Endothelial cell (in vitro differentiated cells): Measurements from ENCODE around the gene NSUN6. TPM values are rescaled to one million over a fixed set of nuclear protein-coding genes. Genes with fewer than 3 reads are reported as not detected.

Experiments used
- DNase-seq: peaks from one replicate; pipeline ENCODE4 v3.0.0; 2021; ENCODE audit warnings: low spot score
- H3K27ac Mint-ChIP-seq: one replicate; pipeline ENCODE4 v1.8.0; 2021; ENCODE audit warnings: mixed read lengths, inconsistent platforms; ENCODE audit not compliant: unreplicated experiment
- H3K27me3 Mint-ChIP-seq: one replicate; pipeline ENCODE4 v1.8.0; 2021; ENCODE audit warnings: mild to moderate bottlenecking, moderate library complexity, mixed read lengths, inconsistent platforms; ENCODE audit not compliant: unreplicated experiment
- H3K36me3 Mint-ChIP-seq: one replicate; pipeline ENCODE4 v1.8.0; 2021; ENCODE audit warnings: mild to moderate bottlenecking, low read depth, mixed read lengths, inconsistent platforms; ENCODE audit not compliant: unreplicated experiment
- H3K4me1 Mint-ChIP-seq: one replicate; pipeline ENCODE4 v1.8.0; 2021; ENCODE audit warnings: mild to moderate bottlenecking, mixed read lengths, inconsistent platforms; ENCODE audit not compliant: unreplicated experiment
- H3K4me3 Mint-ChIP-seq: one replicate; pipeline ENCODE4 v1.8.0; 2021; ENCODE audit warnings: mild to moderate bottlenecking, mixed read lengths, inconsistent platforms; ENCODE audit not compliant: unreplicated experiment
- H3K9me3 Mint-ChIP-seq: one replicate; pipeline ENCODE4 v1.8.0; 2021; ENCODE audit warnings: mixed read lengths, inconsistent platforms; ENCODE audit not compliant: unreplicated experiment
- long read RNA-seq: library from polyadenylated mRNA; unstranded; transcript quantifications from one replicate; pipeline ENCODE4 v2.0.0, GENCODE V29; 2020; ENCODE audit not compliant: unreplicated experiment
- total RNA-seq: library from RNA; stranded (reverse); fragmentation: NEBNext Ultra II Directional; extraction: Animal tissue kit (Norgen Biotek cat#: 25700); gene quantifications from one replicate; pipeline ENCODE4 v1.2.1, GENCODE V29; 2021; ENCODE audit not compliant: unreplicated experiment
- TF ChIP-seq, protein P1 (sequence below): fragments of 200-600 bp; sonication (generic); IDR thresholded peaks from one replicate; pipeline ENCODE4 v1.5.0; 2021; ENCODE audit warnings: antibody characterized with exemption; ENCODE audit not compliant: unreplicated experiment

The NSUN6 gene
- total RNA-seq = 11.6 TPM
- long read RNA-seq, partial matches to known transcripts = 0 of 5 reads
- long read RNA-seq, other reads (novel, unspliced or antisense) = 3 of 5 reads

GRCh38 chr10:18651324-18652007 is at the start of gene NSUN6:
NSUN6 (minus strand) TSS chr10:18651587; CDS start chr10:18651203, 384 bp downstream.
- Mint-ChIP-seq H3K27me3 (no peaks in the 10 kb centered on the region), H3K36me3 (no peaks in the 10 kb centered on the region), H3K9me3 (no peaks in the 10 kb centered on the region), H3K4me3 (peak within 1 kb of the TSS; percentile 96), H3K4me1 (peaks cover 6% of the 10 kb centered on the region), H3K27ac (peak within 1 kb of the TSS; percentile 67)
- TF ChIP-seq, protein P1, sequence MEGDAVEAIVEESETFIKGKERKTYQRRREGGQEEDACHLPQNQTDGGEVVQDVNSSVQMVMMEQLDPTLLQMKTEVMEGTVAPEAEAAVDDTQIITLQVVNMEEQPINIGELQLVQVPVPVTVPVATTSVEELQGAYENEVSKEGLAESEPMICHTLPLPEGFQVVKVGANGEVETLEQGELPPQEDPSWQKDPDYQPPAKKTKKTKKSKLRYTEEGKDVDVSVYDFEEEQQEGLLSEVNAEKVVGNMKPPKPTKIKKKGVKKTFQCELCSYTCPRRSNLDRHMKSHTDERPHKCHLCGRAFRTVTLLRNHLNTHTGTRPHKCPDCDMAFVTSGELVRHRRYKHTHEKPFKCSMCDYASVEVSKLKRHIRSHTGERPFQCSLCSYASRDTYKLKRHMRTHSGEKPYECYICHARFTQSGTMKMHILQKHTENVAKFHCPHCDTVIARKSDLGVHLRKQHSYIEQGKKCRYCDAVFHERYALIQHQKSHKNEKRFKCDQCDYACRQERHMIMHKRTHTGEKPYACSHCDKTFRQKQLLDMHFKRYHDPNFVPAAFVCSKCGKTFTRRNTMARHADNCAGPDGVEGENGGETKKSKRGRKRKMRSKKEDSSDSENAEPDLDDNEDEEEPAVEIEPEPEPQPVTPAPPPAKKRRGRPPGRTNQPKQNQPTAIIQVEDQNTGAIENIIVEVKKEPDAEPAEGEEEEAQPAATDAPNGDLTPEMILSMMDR = no peak
- peak; percentile 64 for DNase-seq

- Mint-ChIP-seq H3K4me3 (no peak overlapping the region), H3K27ac (no peak overlapping the region), H3K4me1 (no peaks in the 10 kb centered on the region), H3K9me3 (no peaks in the 10 kb centered on the region), H3K27me3 (no peaks in the 10 kb centered on the region), H3K36me3 (no peaks in the 10 kb centered on the region)
- TF ChIP-seq, protein P1 = no peak
- no peak for DNase-seq
Measured at GRCh38 chr10:18699849-18700840, 48.8 kb upstream of the NSUN6 start.

- TF ChIP-seq, protein P1 = no peak
- no peaks in the 10 kb centered on the region for H3K36me3 Mint-ChIP-seq
- H3K27me3 Mint-ChIP-seq = no peaks in the 10 kb centered on the region
- H3K9me3 Mint-ChIP-seq = no peaks in the 10 kb centered on the region
- H3K4me3 Mint-ChIP-seq = no peak overlapping the region
- H3K27ac Mint-ChIP-seq = no peak overlapping the region
- no peak for DNase-seq
- no peaks in the 10 kb centered on the region for H3K4me1 Mint-ChIP-seq
Measured at GRCh38 chr10:18690541-18690940, 39.2 kb upstream of the NSUN6 start.

- TF ChIP-seq, protein P1 = no peak
- H3K36me3 Mint-ChIP-seq = no peaks in the 10 kb centered on the region
- no peaks in the 10 kb centered on the region for H3K9me3 Mint-ChIP-seq
- H3K4me3 Mint-ChIP-seq = no peak overlapping the region
- no peak overlapping the region for H3K27ac Mint-ChIP-seq
- no peaks in the 10 kb centered on the region for H3K27me3 Mint-ChIP-seq
- no peak for DNase-seq
- no peaks in the 10 kb centered on the region for H3K4me1 Mint-ChIP-seq
Measured at GRCh38 chr10:18689498-18689897, 38.1 kb upstream of the NSUN6 start.
